ENCODE results near the gene PYCR2. TPM values are rescaled to one million over a fixed set of nuclear protein-coding genes. Genes with fewer than 3 reads are reported as not detected.

The PYCR2 gene
- total and polyA plus RNA-seq, 10 of the 15 experiments (the other 5 are each of a cell fraction or from before 2014, with no cell fraction given): 1.7 to 81.8 (median 54.9) TPM

DNA sequence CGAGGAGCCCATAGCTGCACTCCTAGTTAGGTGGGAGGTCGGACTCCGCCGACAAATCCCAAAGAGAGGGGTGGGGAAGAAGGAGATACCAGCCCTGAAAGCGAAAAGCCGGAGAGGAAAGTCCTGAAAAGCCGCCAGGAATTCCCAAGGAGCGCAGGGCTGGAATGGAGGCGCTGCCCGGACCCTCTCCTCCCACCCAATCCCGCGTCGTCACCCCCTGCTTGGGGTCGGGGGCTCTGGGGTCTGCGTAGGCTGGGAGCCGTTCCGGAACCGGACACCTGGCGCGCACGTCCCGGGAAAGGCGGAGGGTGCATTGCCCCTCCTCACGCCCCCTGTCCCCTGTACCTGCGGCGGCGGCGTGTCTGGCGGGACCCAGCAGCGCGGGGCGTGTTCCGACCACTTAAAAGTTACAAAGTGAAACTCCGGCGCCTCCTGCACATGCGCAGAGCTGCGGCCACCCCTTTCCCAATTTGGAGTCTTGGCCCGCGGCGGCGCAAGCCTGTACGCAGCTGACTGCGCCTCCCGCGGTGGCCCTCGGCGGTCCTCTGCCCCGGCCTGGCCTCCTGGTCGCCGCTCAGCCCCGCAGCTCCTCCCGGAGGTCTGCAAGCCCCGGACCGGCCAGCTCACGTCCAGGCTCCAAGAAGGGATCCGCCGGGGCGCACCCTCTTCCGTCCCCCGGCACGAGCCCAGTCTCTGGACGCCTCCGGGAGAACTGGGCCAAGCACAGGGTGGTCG lies 41.9 kb downstream of the PYCR2 start, which contains the start of gene TMEM63A (continued):
- TF ChIP-seq, protein P1, sequence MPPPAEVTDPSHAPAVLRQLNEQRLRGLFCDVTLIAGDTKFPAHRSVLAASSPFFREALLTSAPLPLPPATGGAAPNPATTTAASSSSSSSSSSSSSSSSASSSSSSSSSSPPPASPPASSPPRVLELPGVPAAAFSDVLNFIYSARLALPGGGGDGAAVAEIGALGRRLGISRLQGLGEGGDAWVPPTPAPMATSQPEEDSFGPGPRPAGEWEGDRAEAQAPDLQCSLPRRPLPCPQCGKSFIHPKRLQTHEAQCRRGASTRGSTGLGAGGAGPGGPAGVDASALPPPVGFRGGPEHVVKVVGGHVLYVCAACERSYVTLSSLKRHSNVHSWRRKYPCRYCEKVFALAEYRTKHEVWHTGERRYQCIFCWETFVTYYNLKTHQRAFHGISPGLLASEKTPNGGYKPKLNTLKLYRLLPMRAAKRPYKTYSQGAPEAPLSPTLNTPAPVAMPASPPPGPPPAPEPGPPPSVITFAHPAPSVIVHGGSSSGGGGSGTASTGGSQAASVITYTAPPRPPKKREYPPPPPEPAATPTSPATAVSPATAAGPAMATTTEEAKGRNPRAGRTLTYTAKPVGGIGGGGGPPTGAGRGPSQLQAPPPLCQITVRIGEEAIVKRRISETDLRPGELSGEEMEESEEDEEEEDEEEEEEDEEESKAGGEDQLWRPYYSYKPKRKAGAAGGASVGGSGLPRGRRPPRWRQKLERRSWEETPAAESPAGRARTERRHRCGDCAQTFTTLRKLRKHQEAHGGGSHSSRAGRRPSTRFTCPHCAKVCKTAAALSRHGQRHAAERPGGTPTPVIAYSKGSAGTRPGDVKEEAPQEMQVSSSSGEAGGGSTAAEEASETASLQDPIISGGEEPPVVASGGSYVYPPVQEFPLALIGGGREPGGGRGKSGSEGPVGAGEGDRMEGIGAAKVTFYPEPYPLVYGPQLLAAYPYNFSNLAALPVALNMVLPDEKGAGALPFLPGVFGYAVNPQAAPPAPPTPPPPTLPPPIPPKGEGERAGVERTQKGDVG (CRISPR knock-in tag; IDR thresholded peaks at IDR 0.05): no peak
- TF ChIP-seq, protein P2, sequence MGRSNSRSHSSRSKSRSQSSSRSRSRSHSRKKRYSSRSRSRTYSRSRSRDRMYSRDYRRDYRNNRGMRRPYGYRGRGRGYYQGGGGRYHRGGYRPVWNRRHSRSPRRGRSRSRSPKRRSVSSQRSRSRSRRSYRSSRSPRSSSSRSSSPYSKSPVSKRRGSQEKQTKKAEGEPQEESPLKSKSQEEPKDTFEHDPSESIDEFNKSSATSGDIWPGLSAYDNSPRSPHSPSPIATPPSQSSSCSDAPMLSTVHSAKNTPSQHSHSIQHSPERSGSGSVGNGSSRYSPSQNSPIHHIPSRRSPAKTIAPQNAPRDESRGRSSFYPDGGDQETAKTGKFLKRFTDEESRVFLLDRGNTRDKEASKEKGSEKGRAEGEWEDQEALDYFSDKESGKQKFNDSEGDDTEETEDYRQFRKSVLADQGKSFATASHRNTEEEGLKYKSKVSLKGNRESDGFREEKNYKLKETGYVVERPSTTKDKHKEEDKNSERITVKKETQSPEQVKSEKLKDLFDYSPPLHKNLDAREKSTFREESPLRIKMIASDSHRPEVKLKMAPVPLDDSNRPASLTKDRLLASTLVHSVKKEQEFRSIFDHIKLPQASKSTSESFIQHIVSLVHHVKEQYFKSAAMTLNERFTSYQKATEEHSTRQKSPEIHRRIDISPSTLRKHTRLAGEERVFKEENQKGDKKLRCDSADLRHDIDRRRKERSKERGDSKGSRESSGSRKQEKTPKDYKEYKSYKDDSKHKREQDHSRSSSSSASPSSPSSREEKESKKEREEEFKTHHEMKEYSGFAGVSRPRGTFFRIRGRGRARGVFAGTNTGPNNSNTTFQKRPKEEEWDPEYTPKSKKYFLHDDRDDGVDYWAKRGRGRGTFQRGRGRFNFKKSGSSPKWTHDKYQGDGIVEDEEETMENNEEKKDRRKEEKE (IDR thresholded peaks at IDR 0.05): no peak
- no peak; the same call in 1 of the 2 replicates for TF ChIP-seq MTA3 (IDR thresholded peaks at IDR 0.05; ENCODE audit: borderline replicate concordance, low read length)
- no peak for TF ChIP-seq ATF3 (IDR thresholded peaks at IDR 0.05; ENCODE audit: borderline replicate concordance, extremely low read depth, low read depth, low read length)
- TF ChIP-seq RELA (IDR thresholded peaks at IDR 0.05; ENCODE audit: borderline replicate concordance, partially characterized antibody): no peak
- no peak; a peak in 1 of 4 replicates for TF ChIP-seq IKZF2 (IDR thresholded peaks at IDR 0.05)
- peak; percentile 40; the same call in 1 of the 2 replicates for TF ChIP-seq DPF2 (IDR thresholded peaks at IDR 0.05)
- TF ChIP-seq ZNF384 (IDR thresholded peaks at IDR 0.05; ENCODE audit: borderline replicate concordance, low read depth, low read length): no peak
- TF ChIP-seq NRF1 (conservative IDR thresholded peaks at IDR 0.05; ENCODE audit: low read depth, low read length): peak; percentile 88
- TF ChIP-seq SMAD5 (IDR thresholded peaks at IDR 0.05; ENCODE audit: low read depth): no peak
- no peak for TF ChIP-seq KLF5 (IDR thresholded peaks at IDR 0.05; ENCODE audit: partially characterized antibody)
- peak; percentile 55; the same call in 1 of the 2 replicates for TF ChIP-seq MXI1 (IDR thresholded peaks at IDR 0.05; ENCODE audit: low read depth, low read length)
- TF ChIP-seq CREM (IDR thresholded peaks at IDR 0.05; ENCODE audit: low read depth): 0 out of 2 replicates have a peak, but pooled peaks have one; percentile 31
- TF ChIP-seq TBL1XR1 (IDR thresholded peaks at IDR 0.05; ENCODE audit: low read depth, low read length): no peak
- peak; percentile 31; the same call in 1 of the 2 replicates for TF ChIP-seq LARP7 (IDR thresholded peaks at IDR 0.05)
- TF ChIP-seq PML (IDR thresholded peaks at IDR 0.05; ENCODE audit: low read length): no peak
- no peak for TF ChIP-seq CUX1 (IDR thresholded peaks at IDR 0.05; ENCODE audit: insufficient replicate concordance, low read depth, low read length)
- no peak for TF ChIP-seq NR2C1 (IDR thresholded peaks at IDR 0.05)
- no peak for TF ChIP-seq ZNF207 (IDR thresholded peaks at IDR 0.05; ENCODE audit: borderline replicate concordance)
